HCT116 (cell line): ENCODE data around the gene CCSER1. TPM values are rescaled to one million over a fixed set of nuclear protein-coding genes. Genes with fewer than 3 reads are reported as not detected.

Experiments
- ATAC-seq: fragments of 200-7000 bp; cut with Tn5 transposase; 2 replicates; pipeline ENCODE4 v1.9.1; 2020; ENCODE audit warnings: mild to moderate bottlenecking, moderate library complexity
- BruUV-seq: library from RNA; stranded (reverse); fragments of 400-500 nt; replicated peaks from 2 replicates; lab custom pipeline; 2021; lab: Mats Ljungman, UMichigan
- CTCF ChIA-PET: fragments of 300-600 bp; sonication (Branson Sonifier 250); formaldehyde crosslinking; loops from one replicate; lab custom pipeline; 2021; ENCODE audit warnings: antibody characterized with exemption; lab: Charles Lee
- POLR2A ChIA-PET: fragments of 300-600, 350-600 bp; sonication (Branson Sonifier 250); formaldehyde crosslinking; loops from one replicate; lab custom pipeline; 2021; ENCODE audit warnings: antibody characterized with exemption; lab: Charles Lee
- RAD21 ChIA-PET, 2 experiments: fragments of 300-600 bp; sonication (Branson Sonifier 250); formaldehyde crosslinking; loops; one replicate each; lab custom pipeline; 2023; ENCODE audit warnings: low total read pairs in 2 of 2; ENCODE audit not compliant: uncharacterized antibody in 2 of 2, unreplicated experiment in 2 of 2, low non-redundant PET in 1 of 2; lab: Charles Lee
- DNase-seq: peaks from one replicate; pipeline ENCODE4 v3.0.0-alpha.2; 2010; ENCODE audit warnings: low read depth, low spot score
- H2AFZ ChIP-seq: fragments of 200-600 bp; shearing (Covaris generic), sonication (generic); 2 replicates; pipeline ENCODE4 v1.6.1; 2017; ENCODE audit warnings: low read depth, mixed run types, mixed read lengths, antibody characterized with exemption, low read length; ENCODE audit not compliant: poor library complexity, severe bottlenecking
- H3K27ac ChIP-seq: 2 replicates; pipeline ENCODE4 v1.5.1; 2012; ENCODE audit warnings: low read depth, low read length
- H3K27me3 ChIP-seq: fragments of 200-600 bp; sonication (generic); 2 replicates; pipeline ENCODE4 v1.6.1; 2016; ENCODE audit warnings: mixed run types, low read length, mixed read lengths; ENCODE audit not compliant: insufficient read depth
- H3K36me3 ChIP-seq, 2 experiments: fragments of 200-500 bp in 1 of 2; fragments of 200-600 bp in 1 of 2; sonication (Bioruptor generic) in 1 of 2; sonication (generic) in 1 of 2; 2 replicates each; pipeline versions ENCODE4 v1.5.1 to v1.6.1; 2014 to 2016; ENCODE audit warnings: low read length in 2 of 2, inconsistent platforms in 1 of 2, mixed read lengths in 1 of 2, mixed run types in 1 of 2; ENCODE audit not compliant: insufficient read depth in 2 of 2, control insufficient read depth in 1 of 2
- H3K4me1 ChIP-seq, 2 experiments: fragments of 200-600 bp in 1 of 2; sonication (generic) in 1 of 2; 2 replicates each; pipeline versions ENCODE4 v1.5.1 to v1.6.1; 2012 to 2017; ENCODE audit warnings: low read length in 2 of 2, inconsistent platforms in 1 of 2, mild to moderate bottlenecking in 1 of 2, mixed read lengths in 1 of 2, mixed run types in 1 of 2, moderate library complexity in 1 of 2; ENCODE audit not compliant: insufficient read depth in 2 of 2, control insufficient read depth in 1 of 2
- H3K4me2 ChIP-seq: fragments of 200-600 bp; sonication (generic); 2 replicates; pipeline ENCODE4 v1.6.1; 2017; ENCODE audit warnings: mixed run types, low read length, mixed read lengths
- H3K4me3 ChIP-seq, 2 experiments: fragments of 200-600 bp in 1 of 2; sonication (generic) in 1 of 2; replicated peaks in 1 of 2; 2 replicates each; pipeline ENCODE4 v1.5.1; 2011 to 2016; ENCODE audit warnings: low read length in 2 of 2, control low read depth in 1 of 2, low read depth in 1 of 2, mild to moderate bottlenecking in 1 of 2, mixed read lengths in 1 of 2, mixed run types in 1 of 2
- H3K79me2 ChIP-seq: fragments of 200-600 bp; sonication (generic); 2 replicates; pipeline ENCODE4 v1.6.1; 2017; ENCODE audit warnings: mild to moderate bottlenecking, mixed run types, low read length, moderate library complexity, mixed read lengths; ENCODE audit not compliant: insufficient read depth
- H3K9ac ChIP-seq: fragments of 200-600 bp; sonication (generic); 2 replicates; pipeline ENCODE4 v1.6.1; 2016; ENCODE audit warnings: low read length, mixed read lengths
- H3K9me2 ChIP-seq: fragments of 200-600 bp; sonication (generic), shearing (Covaris generic); 2 replicates; pipeline ENCODE4 v1.6.1; 2017; ENCODE audit warnings: mixed run types, mild to moderate bottlenecking, moderate library complexity; ENCODE audit not compliant: insufficient read depth
- H3K9me3 ChIP-seq, 2 experiments: fragments of 200-500 bp in 1 of 2; fragments of 200-600 bp in 1 of 2; sonication (Bioruptor generic) in 1 of 2; sonication (generic) in 1 of 2; 2 replicates each; pipeline ENCODE4 v1.6.1; 2014 to 2017; ENCODE audit warnings: low read length in 2 of 2, mixed read lengths in 2 of 2, inconsistent platforms in 1 of 2, low read depth in 1 of 2, mild to moderate bottlenecking in 1 of 2, mixed run types in 1 of 2, moderate library complexity in 1 of 2; ENCODE audit not compliant: control insufficient read depth in 1 of 2, insufficient read depth in 1 of 2
- H4K20me1 ChIP-seq: fragments of 200-600 bp; sonication (generic), shearing (Covaris generic); 2 replicates; pipeline ENCODE4 v1.6.1; 2017; ENCODE audit warnings: mixed run types, mild to moderate bottlenecking, moderate library complexity; ENCODE audit not compliant: insufficient read depth
- ATF3 ChIP-seq: IDR thresholded peaks from 2 replicates; pipeline ENCODE4 v1.6.1; 2012
- CEBPB ChIP-seq: IDR thresholded peaks from 2 replicates; pipeline ENCODE4 v1.6.1; 2012; ENCODE audit warnings: low read depth
- CTCF ChIP-seq, 3 experiments: fragments of 200-600 bp in 1 of 3; sonication (generic) in 1 of 3; IDR thresholded peaks in 2 of 3; conservative IDR thresholded peaks in 1 of 3; 2 replicates each; pipeline ENCODE4 v1.5.1; 2012 to 2017; ENCODE audit warnings: low read depth in 2 of 3, low read length in 2 of 3, antibody characterized with exemption in 1 of 3, borderline replicate concordance in 1 of 3, control low read depth in 1 of 3, mild to moderate bottlenecking in 1 of 3, mixed read lengths in 1 of 3, mixed run types in 1 of 3, moderate library complexity in 1 of 3; ENCODE audit not compliant: insufficient read depth in 1 of 3
- EGR1 ChIP-seq: IDR thresholded peaks from 2 replicates; pipeline ENCODE4 v1.6.1; 2012; ENCODE audit warnings: low read depth
- RAD21 ChIP-seq: IDR thresholded peaks from 2 replicates; pipeline ENCODE4 v1.6.1; 2012; ENCODE audit warnings: low read depth, mild to moderate bottlenecking
- REST ChIP-seq: IDR thresholded peaks from 2 replicates; pipeline ENCODE4 v1.6.1; 2012; ENCODE audit warnings: low read depth
- ZFX ChIP-seq: fragments of 450-650 bp; IDR thresholded peaks from 2 replicates; pipeline ENCODE4 v1.6.1; 2017
- ZNF274 ChIP-seq: fragments of 200-500 bp; sonication (Bioruptor generic); IDR thresholded peaks from 2 replicates; pipeline ENCODE4 v1.6.1; 2014; ENCODE audit warnings: mild to moderate bottlenecking, low read depth, low read length, inconsistent platforms
- intact Hi-C: fragments of 100-400 bp; cut with micrococcal nuclease; formaldehyde crosslinking; loops from 2 replicates; pipeline ENCODE4 v1.10.0; 2022
- total RNA-seq: library from RNA; stranded (reverse); gene quantifications from one replicate; pipeline ENCODE4 v1.2.1, GENCODE V29; 2021; ENCODE audit not compliant: unreplicated experiment

The CCSER1 gene
- total RNA-seq, 1 experiment from 2014 or later, result 6.7 TPM

GRCh38 chr4:90970021-90970420 is 842.8 kb downstream of the CCSER1 start:
- DNase-seq, result no peak
- intact Hi-C loops, result no loop called here
- Histone ChIP-seq H4K20me1 (no peaks in the 10 kb centered on the region), H3K27ac (no peak overlapping the region), H3K4me3 (no peak overlapping the region), H2AFZ (no peak overlapping the region), H3K79me2 (no peaks in the 10 kb centered on the region; the same call in 1 of the 2 replicates), H3K27me3 (no peaks in the 10 kb centered on the region), H3K9me2 (no peaks in the 10 kb centered on the region), H3K9ac (no peak overlapping the region), H3K9me3 (no peaks in the 10 kb centered on the region), H3K4me2 (no peak overlapping the region), H3K36me3 (no peaks in the 10 kb centered on the region), H3K4me1 (no peaks in the 10 kb centered on the region)
- CTCF ChIA-PET, result no interaction called here
- no TSS peak for BruUV-seq
- POLR2A ChIA-PET, result no interaction called here
- TF ChIP-seq ATF3 (no peak), RAD21 (no peak), ZNF274 (no peak), CEBPB (no peak), REST (no peak), CTCF (IDR thresholded peaks at IDR 0.05 in 2 of 3, conservative IDR thresholded peaks at IDR 0.05 in 1 of 3; ENCODE audit: borderline replicate concordance in 1 of 3, insufficient read depth in 1 of 3, low read depth in 2 of 3, low read length in 2 of 3) (no peak), ZFX (no peak), EGR1 (no peak)
- RAD21 ChIA-PET, result no interaction called here
- no peak for ATAC-seq
